Ishikawa (cell line): ENCODE measurements around the gene TKT.

Experiments used
- EGR1 ChIP-seq: IDR thresholded peaks from 2 replicates; pipeline ENCODE4 v1.6.1; 2012
- EP300 ChIP-seq: IDR thresholded peaks from 2 replicates; pipeline ENCODE4 v1.6.1; 2012; ENCODE audit warnings: borderline replicate concordance
- NFIC ChIP-seq: IDR thresholded peaks from 2 replicates; pipeline ENCODE4 v1.6.1; 2012
- REST ChIP-seq: IDR thresholded peaks from 2 replicates; pipeline ENCODE4 v1.6.1; 2012; ENCODE audit warnings: low read depth, mild to moderate bottlenecking
- TAF1 ChIP-seq: IDR thresholded peaks from 2 replicates; pipeline ENCODE4 v1.6.1; 2012; ENCODE audit warnings: low read depth, mild to moderate bottlenecking
- YY1 ChIP-seq: IDR thresholded peaks from 2 replicates; pipeline ENCODE4 v1.6.1; 2012; ENCODE audit warnings: low read depth

- no peak for TF ChIP-seq REST
- no peak for TF ChIP-seq EP300
- no peak for TF ChIP-seq TAF1
- TF ChIP-seq NFIC, result no peak
- no peak for TF ChIP-seq EGR1
- TF ChIP-seq YY1, result no peak
These were observed 8.1 kb upstream of the TKT start for GRCh38 chr3:53263907-53264306.
